HCT116 (cell line): ENCODE data around the gene CNGA3. TPM values are rescaled to one million over a fixed set of nuclear protein-coding genes. Genes with fewer than 3 reads are reported as not detected.

Experiments
- ATAC-seq: fragments of 200-7000 bp; cut with Tn5 transposase; 2 replicates; pipeline ENCODE4 v1.9.1; 2020; ENCODE audit warnings: mild to moderate bottlenecking, moderate library complexity
- BruUV-seq: library from RNA; stranded (reverse); fragments of 400-500 nt; replicated peaks from 2 replicates; lab custom pipeline; 2021; lab: Mats Ljungman, UMichigan
- CTCF ChIA-PET: fragments of 300-600 bp; sonication (Branson Sonifier 250); formaldehyde crosslinking; loops from one replicate; lab custom pipeline; 2021; ENCODE audit warnings: antibody characterized with exemption; lab: Charles Lee
- POLR2A ChIA-PET: fragments of 300-600, 350-600 bp; sonication (Branson Sonifier 250); formaldehyde crosslinking; loops from one replicate; lab custom pipeline; 2021; ENCODE audit warnings: antibody characterized with exemption; lab: Charles Lee
- RAD21 ChIA-PET, 2 experiments: fragments of 300-600 bp; sonication (Branson Sonifier 250); formaldehyde crosslinking; loops; one replicate each; lab custom pipeline; 2023; ENCODE audit warnings: low total read pairs in 2 of 2; ENCODE audit not compliant: uncharacterized antibody in 2 of 2, unreplicated experiment in 2 of 2, low non-redundant PET in 1 of 2; lab: Charles Lee
- DNase-seq: peaks from one replicate; pipeline ENCODE4 v3.0.0-alpha.2; 2010; ENCODE audit warnings: low read depth, low spot score
- H2AFZ ChIP-seq: fragments of 200-600 bp; shearing (Covaris generic), sonication (generic); 2 replicates; pipeline ENCODE4 v1.6.1; 2017; ENCODE audit warnings: low read depth, mixed run types, mixed read lengths, antibody characterized with exemption, low read length; ENCODE audit not compliant: poor library complexity, severe bottlenecking
- H3K27ac ChIP-seq: 2 replicates; pipeline ENCODE4 v1.5.1; 2012; ENCODE audit warnings: low read depth, low read length
- H3K27me3 ChIP-seq: fragments of 200-600 bp; sonication (generic); 2 replicates; pipeline ENCODE4 v1.6.1; 2016; ENCODE audit warnings: mixed run types, low read length, mixed read lengths; ENCODE audit not compliant: insufficient read depth
- H3K36me3 ChIP-seq, 2 experiments: fragments of 200-500 bp in 1 of 2; fragments of 200-600 bp in 1 of 2; sonication (Bioruptor generic) in 1 of 2; sonication (generic) in 1 of 2; 2 replicates each; pipeline versions ENCODE4 v1.5.1 to v1.6.1; 2014 to 2016; ENCODE audit warnings: low read length in 2 of 2, inconsistent platforms in 1 of 2, mixed read lengths in 1 of 2, mixed run types in 1 of 2; ENCODE audit not compliant: insufficient read depth in 2 of 2, control insufficient read depth in 1 of 2
- H3K4me1 ChIP-seq, 2 experiments: fragments of 200-600 bp in 1 of 2; sonication (generic) in 1 of 2; 2 replicates each; pipeline versions ENCODE4 v1.5.1 to v1.6.1; 2012 to 2017; ENCODE audit warnings: low read length in 2 of 2, inconsistent platforms in 1 of 2, mild to moderate bottlenecking in 1 of 2, mixed read lengths in 1 of 2, mixed run types in 1 of 2, moderate library complexity in 1 of 2; ENCODE audit not compliant: insufficient read depth in 2 of 2, control insufficient read depth in 1 of 2
- H3K4me2 ChIP-seq: fragments of 200-600 bp; sonication (generic); 2 replicates; pipeline ENCODE4 v1.6.1; 2017; ENCODE audit warnings: mixed run types, low read length, mixed read lengths
- H3K4me3 ChIP-seq, 2 experiments: fragments of 200-600 bp in 1 of 2; sonication (generic) in 1 of 2; replicated peaks in 1 of 2; 2 replicates each; pipeline ENCODE4 v1.5.1; 2011 to 2016; ENCODE audit warnings: low read length in 2 of 2, control low read depth in 1 of 2, low read depth in 1 of 2, mild to moderate bottlenecking in 1 of 2, mixed read lengths in 1 of 2, mixed run types in 1 of 2
- H3K79me2 ChIP-seq: fragments of 200-600 bp; sonication (generic); 2 replicates; pipeline ENCODE4 v1.6.1; 2017; ENCODE audit warnings: mild to moderate bottlenecking, mixed run types, low read length, moderate library complexity, mixed read lengths; ENCODE audit not compliant: insufficient read depth
- H3K9ac ChIP-seq: fragments of 200-600 bp; sonication (generic); 2 replicates; pipeline ENCODE4 v1.6.1; 2016; ENCODE audit warnings: low read length, mixed read lengths
- H3K9me2 ChIP-seq: fragments of 200-600 bp; sonication (generic), shearing (Covaris generic); 2 replicates; pipeline ENCODE4 v1.6.1; 2017; ENCODE audit warnings: mixed run types, mild to moderate bottlenecking, moderate library complexity; ENCODE audit not compliant: insufficient read depth
- H3K9me3 ChIP-seq, 2 experiments: fragments of 200-500 bp in 1 of 2; fragments of 200-600 bp in 1 of 2; sonication (Bioruptor generic) in 1 of 2; sonication (generic) in 1 of 2; 2 replicates each; pipeline ENCODE4 v1.6.1; 2014 to 2017; ENCODE audit warnings: low read length in 2 of 2, mixed read lengths in 2 of 2, inconsistent platforms in 1 of 2, low read depth in 1 of 2, mild to moderate bottlenecking in 1 of 2, mixed run types in 1 of 2, moderate library complexity in 1 of 2; ENCODE audit not compliant: control insufficient read depth in 1 of 2, insufficient read depth in 1 of 2
- H4K20me1 ChIP-seq: fragments of 200-600 bp; sonication (generic), shearing (Covaris generic); 2 replicates; pipeline ENCODE4 v1.6.1; 2017; ENCODE audit warnings: mixed run types, mild to moderate bottlenecking, moderate library complexity; ENCODE audit not compliant: insufficient read depth
- CBX3 ChIP-seq: IDR thresholded peaks from 2 replicates; pipeline ENCODE4 v1.6.1; 2012; ENCODE audit warnings: low read depth
- CEBPB ChIP-seq: IDR thresholded peaks from 2 replicates; pipeline ENCODE4 v1.6.1; 2012; ENCODE audit warnings: low read depth
- EGR1 ChIP-seq: IDR thresholded peaks from 2 replicates; pipeline ENCODE4 v1.6.1; 2012; ENCODE audit warnings: low read depth
- ELF1 ChIP-seq: IDR thresholded peaks from 2 replicates; pipeline ENCODE4 v1.6.1; 2012; ENCODE audit warnings: low read depth, borderline replicate concordance
- EZH2 ChIP-seq: fragments of 200-600 bp; sonication (generic); IDR thresholded peaks from 2 replicates; pipeline ENCODE4 v1.6.1; 2017; ENCODE audit warnings: antibody characterized with exemption, mixed run types
- EZH2phosphoT487 ChIP-seq: fragments of 200-600 bp; IDR thresholded peaks from 2 replicates; pipeline ENCODE4 v1.6.1; 2018; ENCODE audit warnings: antibody characterized with exemption, borderline replicate concordance
- JUND ChIP-seq: IDR thresholded peaks from 2 replicates; pipeline ENCODE4 v1.6.1; 2012
- POLR2A ChIP-seq: IDR thresholded peaks from 2 replicates; pipeline ENCODE4 v1.7.0; 2011; ENCODE audit warnings: borderline replicate concordance; ENCODE audit not compliant: insufficient read depth, insufficient read length; ENCODE audit errors: extremely low read depth
- POLR2AphosphoS5 ChIP-seq: IDR thresholded peaks from 2 replicates; pipeline ENCODE4 v1.6.1; 2011; ENCODE audit warnings: mild to moderate bottlenecking, low read depth, low read length, moderate library complexity
- RAD21 ChIP-seq: IDR thresholded peaks from 2 replicates; pipeline ENCODE4 v1.6.1; 2012; ENCODE audit warnings: low read depth, mild to moderate bottlenecking
- SP1 ChIP-seq: IDR thresholded peaks from 2 replicates; pipeline ENCODE4 v1.6.1; 2012; ENCODE audit warnings: low read depth
- SRF ChIP-seq: IDR thresholded peaks from 2 replicates; pipeline ENCODE4 v1.6.1; 2012; ENCODE audit warnings: low read depth
- TCF7L2 ChIP-seq: IDR thresholded peaks from 2 replicates; pipeline ENCODE4 v1.7.0; 2011; ENCODE audit warnings: borderline replicate concordance, inconsistent platforms; ENCODE audit not compliant: insufficient read depth, insufficient read length; ENCODE audit errors: extremely low read depth
- YY1 ChIP-seq: IDR thresholded peaks from 2 replicates; pipeline ENCODE4 v1.6.1; 2011; ENCODE audit warnings: low read length, low read depth, moderate library complexity, mild to moderate bottlenecking; ENCODE audit not compliant: insufficient replicate concordance; ENCODE audit errors: extremely low read depth
- ZNF274 ChIP-seq: fragments of 200-500 bp; sonication (Bioruptor generic); IDR thresholded peaks from 2 replicates; pipeline ENCODE4 v1.6.1; 2014; ENCODE audit warnings: mild to moderate bottlenecking, low read depth, low read length, inconsistent platforms
- intact Hi-C: fragments of 100-400 bp; cut with micrococcal nuclease; formaldehyde crosslinking; loops from 2 replicates; pipeline ENCODE4 v1.10.0; 2022
- total RNA-seq: library from RNA; stranded (reverse); gene quantifications from one replicate; pipeline ENCODE4 v1.2.1, GENCODE V29; 2021; ENCODE audit not compliant: unreplicated experiment
- TF ChIP-seq, protein P1 (sequence below): IDR thresholded peaks from 2 replicates; pipeline ENCODE4 v1.6.1; 2012
- TF ChIP-seq, protein P2 (sequence below): IDR thresholded peaks from 2 replicates; pipeline ENCODE4 v1.6.1; 2011; ENCODE audit warnings: mild to moderate bottlenecking, low read length, moderate library complexity; ENCODE audit not compliant: insufficient replicate concordance; ENCODE audit errors: extremely low read depth
- TF ChIP-seq, protein P3 (sequence below): IDR thresholded peaks from 2 replicates; pipeline ENCODE4 v1.6.1; 2012; ENCODE audit warnings: low read depth
- TF ChIP-seq, protein P4 (sequence below), 3 experiments: fragments of 200-600 bp in 1 of 3; sonication (generic) in 1 of 3; IDR thresholded peaks in 2 of 3; conservative IDR thresholded peaks in 1 of 3; 2 replicates each; pipeline ENCODE4 v1.5.1; 2012 to 2017; ENCODE audit warnings: low read depth in 2 of 3, low read length in 2 of 3, antibody characterized with exemption in 1 of 3, borderline replicate concordance in 1 of 3, control low read depth in 1 of 3, mild to moderate bottlenecking in 1 of 3, mixed read lengths in 1 of 3, mixed run types in 1 of 3, moderate library complexity in 1 of 3; ENCODE audit not compliant: insufficient read depth in 1 of 3

The CNGA3 gene
- total RNA-seq, 1 experiment from 2014 or later = not detected

DNA sequence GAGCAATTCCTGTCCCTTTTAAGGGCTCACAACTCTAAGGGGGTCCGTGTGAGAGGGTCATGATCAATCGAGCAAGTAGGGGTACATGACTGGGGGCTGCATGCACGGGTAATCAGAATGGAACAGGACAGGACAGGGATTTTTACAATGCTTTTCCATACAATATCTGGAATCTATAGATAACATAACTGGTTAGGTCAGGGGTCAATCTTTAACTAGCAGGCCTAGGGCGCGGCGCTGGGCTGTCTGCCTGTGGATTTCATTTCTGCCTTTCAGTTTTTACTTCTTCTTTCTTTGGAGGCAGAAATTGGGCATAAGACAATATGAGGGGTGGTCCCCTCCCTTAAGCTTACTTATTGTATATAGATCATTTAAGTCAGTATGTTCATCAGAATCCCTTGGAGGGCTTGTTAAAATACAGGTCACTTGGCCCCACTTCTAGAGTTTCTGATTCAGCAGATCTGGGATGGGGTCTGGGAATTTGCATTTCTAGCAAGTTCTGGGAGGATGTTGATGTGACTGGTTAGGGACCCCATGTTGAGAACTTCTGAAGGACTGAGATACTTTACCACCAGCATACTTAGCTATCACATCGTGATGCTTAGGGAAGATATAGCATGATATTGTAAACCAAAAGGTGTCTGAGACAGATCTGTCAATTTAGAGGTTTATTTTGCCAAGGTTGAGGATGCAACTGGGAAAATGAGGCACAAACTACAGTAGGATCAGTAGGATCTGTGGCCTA, 95.6 kb downstream of the CNGA3 start:
- Histone ChIP-seq H3K4me1 (peaks cover 5 to 17% of the 10 kb centered on the region in 2 experiments; a peak in 3 of 4 replicates), H3K4me2 (no peak overlapping the region), H3K79me2 (peaks cover 17% of the 10 kb centered on the region), H3K27ac (no peak overlapping the region), H3K9me2 (no peaks in the 10 kb centered on the region), H3K9me3 (no peaks in the 10 kb centered on the region), H4K20me1 (no peaks in the 10 kb centered on the region), H2AFZ (no peak overlapping the region), H3K9ac (no peak overlapping the region), H3K4me3 (no peak overlapping the region), H3K36me3 (no peaks in the 10 kb centered on the region), H3K27me3 (no peaks in the 10 kb centered on the region)
- TF ChIP-seq, protein P1, sequence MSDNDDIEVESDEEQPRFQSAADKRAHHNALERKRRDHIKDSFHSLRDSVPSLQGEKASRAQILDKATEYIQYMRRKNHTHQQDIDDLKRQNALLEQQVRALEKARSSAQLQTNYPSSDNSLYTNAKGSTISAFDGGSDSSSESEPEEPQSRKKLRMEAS = no peak
- TF ChIP-seq EGR1 = no peak
- TF ChIP-seq, protein P2, sequence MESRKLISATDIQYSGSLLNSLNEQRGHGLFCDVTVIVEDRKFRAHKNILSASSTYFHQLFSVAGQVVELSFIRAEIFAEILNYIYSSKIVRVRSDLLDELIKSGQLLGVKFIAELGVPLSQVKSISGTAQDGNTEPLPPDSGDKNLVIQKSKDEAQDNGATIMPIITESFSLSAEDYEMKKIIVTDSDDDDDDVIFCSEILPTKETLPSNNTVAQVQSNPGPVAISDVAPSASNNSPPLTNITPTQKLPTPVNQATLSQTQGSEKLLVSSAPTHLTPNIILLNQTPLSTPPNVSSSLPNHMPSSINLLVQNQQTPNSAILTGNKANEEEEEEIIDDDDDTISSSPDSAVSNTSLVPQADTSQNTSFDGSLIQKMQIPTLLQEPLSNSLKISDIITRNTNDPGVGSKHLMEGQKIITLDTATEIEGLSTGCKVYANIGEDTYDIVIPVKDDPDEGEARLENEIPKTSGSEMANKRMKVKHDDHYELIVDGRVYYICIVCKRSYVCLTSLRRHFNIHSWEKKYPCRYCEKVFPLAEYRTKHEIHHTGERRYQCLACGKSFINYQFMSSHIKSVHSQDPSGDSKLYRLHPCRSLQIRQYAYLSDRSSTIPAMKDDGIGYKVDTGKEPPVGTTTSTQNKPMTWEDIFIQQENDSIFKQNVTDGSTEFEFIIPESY = no peak
- TF ChIP-seq EZH2 = no peak
- no peak for TF ChIP-seq CBX3
- TF ChIP-seq SP1 = no peak
- no peak for TF ChIP-seq CEBPB
- no peak for TF ChIP-seq RAD21
- TF ChIP-seq ELF1 = no peak
- no peak for TF ChIP-seq TCF7L2
- no peak for TF ChIP-seq JUND
- TF ChIP-seq EZH2phosphoT487 = no peak
- TF ChIP-seq POLR2A = no peak
- TF ChIP-seq, protein P3, sequence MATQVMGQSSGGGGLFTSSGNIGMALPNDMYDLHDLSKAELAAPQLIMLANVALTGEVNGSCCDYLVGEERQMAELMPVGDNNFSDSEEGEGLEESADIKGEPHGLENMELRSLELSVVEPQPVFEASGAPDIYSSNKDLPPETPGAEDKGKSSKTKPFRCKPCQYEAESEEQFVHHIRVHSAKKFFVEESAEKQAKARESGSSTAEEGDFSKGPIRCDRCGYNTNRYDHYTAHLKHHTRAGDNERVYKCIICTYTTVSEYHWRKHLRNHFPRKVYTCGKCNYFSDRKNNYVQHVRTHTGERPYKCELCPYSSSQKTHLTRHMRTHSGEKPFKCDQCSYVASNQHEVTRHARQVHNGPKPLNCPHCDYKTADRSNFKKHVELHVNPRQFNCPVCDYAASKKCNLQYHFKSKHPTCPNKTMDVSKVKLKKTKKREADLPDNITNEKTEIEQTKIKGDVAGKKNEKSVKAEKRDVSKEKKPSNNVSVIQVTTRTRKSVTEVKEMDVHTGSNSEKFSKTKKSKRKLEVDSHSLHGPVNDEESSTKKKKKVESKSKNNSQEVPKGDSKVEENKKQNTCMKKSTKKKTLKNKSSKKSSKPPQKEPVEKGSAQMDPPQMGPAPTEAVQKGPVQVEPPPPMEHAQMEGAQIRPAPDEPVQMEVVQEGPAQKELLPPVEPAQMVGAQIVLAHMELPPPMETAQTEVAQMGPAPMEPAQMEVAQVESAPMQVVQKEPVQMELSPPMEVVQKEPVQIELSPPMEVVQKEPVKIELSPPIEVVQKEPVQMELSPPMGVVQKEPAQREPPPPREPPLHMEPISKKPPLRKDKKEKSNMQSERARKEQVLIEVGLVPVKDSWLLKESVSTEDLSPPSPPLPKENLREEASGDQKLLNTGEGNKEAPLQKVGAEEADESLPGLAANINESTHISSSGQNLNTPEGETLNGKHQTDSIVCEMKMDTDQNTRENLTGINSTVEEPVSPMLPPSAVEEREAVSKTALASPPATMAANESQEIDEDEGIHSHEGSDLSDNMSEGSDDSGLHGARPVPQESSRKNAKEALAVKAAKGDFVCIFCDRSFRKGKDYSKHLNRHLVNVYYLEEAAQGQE = no peak
- TF ChIP-seq, protein P4, sequence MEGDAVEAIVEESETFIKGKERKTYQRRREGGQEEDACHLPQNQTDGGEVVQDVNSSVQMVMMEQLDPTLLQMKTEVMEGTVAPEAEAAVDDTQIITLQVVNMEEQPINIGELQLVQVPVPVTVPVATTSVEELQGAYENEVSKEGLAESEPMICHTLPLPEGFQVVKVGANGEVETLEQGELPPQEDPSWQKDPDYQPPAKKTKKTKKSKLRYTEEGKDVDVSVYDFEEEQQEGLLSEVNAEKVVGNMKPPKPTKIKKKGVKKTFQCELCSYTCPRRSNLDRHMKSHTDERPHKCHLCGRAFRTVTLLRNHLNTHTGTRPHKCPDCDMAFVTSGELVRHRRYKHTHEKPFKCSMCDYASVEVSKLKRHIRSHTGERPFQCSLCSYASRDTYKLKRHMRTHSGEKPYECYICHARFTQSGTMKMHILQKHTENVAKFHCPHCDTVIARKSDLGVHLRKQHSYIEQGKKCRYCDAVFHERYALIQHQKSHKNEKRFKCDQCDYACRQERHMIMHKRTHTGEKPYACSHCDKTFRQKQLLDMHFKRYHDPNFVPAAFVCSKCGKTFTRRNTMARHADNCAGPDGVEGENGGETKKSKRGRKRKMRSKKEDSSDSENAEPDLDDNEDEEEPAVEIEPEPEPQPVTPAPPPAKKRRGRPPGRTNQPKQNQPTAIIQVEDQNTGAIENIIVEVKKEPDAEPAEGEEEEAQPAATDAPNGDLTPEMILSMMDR (IDR thresholded peaks at IDR 0.05 in 2 of 3, conservative IDR thresholded peaks at IDR 0.05 in 1 of 3; ENCODE audit: borderline replicate concordance in 1 of 3, insufficient read depth in 1 of 3, low read depth in 2 of 3, low read length in 2 of 3) = no peak
- no peak for TF ChIP-seq SRF
- no peak for TF ChIP-seq ZNF274
- TF ChIP-seq POLR2AphosphoS5 = no peak
- TF ChIP-seq YY1 = no peak
- POLR2A ChIA-PET = no interaction called here
- RAD21 ChIA-PET = no interaction called here
- DNase-seq = no peak
- intact Hi-C loops = no loop called here
- ATAC-seq = no peak
- no TSS peak for BruUV-seq
- CTCF ChIA-PET = no interaction called here
